ENCODE data around the gene IHH.

Gene IHH

GRCh38 chr2:219059375-219059724 is 1.4 kb downstream of the IHH start:
- H3K4me3 ChIP-seq (ENCODE audit: low read length), result no peak overlapping the region
- DNase-seq, result no peak
- no peak overlapping the region for H3K4me2 ChIP-seq (ENCODE audit: low read length)

GRCh38 chr2:219058541-219059374 is 2.0 kb downstream of the IHH start:
- no peaks in the 10 kb centered on the region for H3K36me3 ChIP-seq (ENCODE audit: control insufficient read depth, insufficient read depth, low read length)
- no peak overlapping the region for H3K9ac ChIP-seq (ENCODE audit: low read length)
- no peaks in the 10 kb centered on the region for H3K4me1 ChIP-seq (ENCODE audit: control insufficient read depth, low read depth, low read length)
- no peak overlapping the region for H3K23ac ChIP-seq (ENCODE audit: low read length)
- no peak overlapping the region for H4K5ac ChIP-seq (ENCODE audit: low read length)
- H3K27me3 ChIP-seq (ENCODE audit: insufficient read depth, low read length, poor library complexity), result peaks cover 66% of the 10 kb centered on the region
- no peak overlapping the region for H2BK5ac ChIP-seq (ENCODE audit: low read length)
- H3K4ac ChIP-seq (ENCODE audit: low read depth, low read length), result no peak overlapping the region
- no peak overlapping the region for H3K4me3 ChIP-seq (ENCODE audit: low read length)
- H3K18ac ChIP-seq (ENCODE audit: low read length), result no peak overlapping the region
- H2BK120ac ChIP-seq (ENCODE audit: low read depth, low read length), result no peak overlapping the region
- no peak overlapping the region for H3K4me2 ChIP-seq (ENCODE audit: low read length)
- no peak overlapping the region for H3K56ac ChIP-seq (ENCODE audit: low read length)
- H2BK15ac ChIP-seq (replicated peaks; ENCODE audit: low read depth), result no peak overlapping the region
- H3K79me1 ChIP-seq (ENCODE audit: low read length), result no peaks in the 10 kb centered on the region
- H4K8ac ChIP-seq (ENCODE audit: low read depth, low read length), result no peak overlapping the region
- H3K27ac ChIP-seq (ENCODE audit: low read depth, low read length), result no peak overlapping the region
- no peak overlapping the region for H2AK5ac ChIP-seq (ENCODE audit: low read length)
- no CpG with 5 or more reads among the region's 42 CpGs for WGBS (ENCODE audit: extremely low coverage, insufficient coverage, low lambda C conversion rate)
- peak; percentile 22 for DNase-seq
- H3K79me2 ChIP-seq (ENCODE audit: control insufficient read depth, insufficient read depth, low read length), result no peaks in the 10 kb centered on the region

More at GRCh38 chr2:219059375-219059724, 1.4 kb downstream of the IHH start:
- Histone ChIP-seq H3K79me2 (ENCODE audit: control insufficient read depth, insufficient read depth, low read length) (no peaks in the 10 kb centered on the region), H3K56ac (ENCODE audit: low read length) (no peak overlapping the region), H3K9ac (ENCODE audit: low read length) (no peak overlapping the region), H3K4me1 (ENCODE audit: control insufficient read depth, low read depth, low read length) (no peaks in the 10 kb centered on the region), H2AK5ac (ENCODE audit: low read length) (no peak overlapping the region), H3K23ac (ENCODE audit: low read length) (no peak overlapping the region), H3K4ac (ENCODE audit: low read depth, low read length) (no peak overlapping the region), H2BK5ac (ENCODE audit: low read length) (no peak overlapping the region), H3K27me3 (ENCODE audit: insufficient read depth, low read length, poor library complexity) (peaks cover 66% of the 10 kb centered on the region), H3K18ac (ENCODE audit: low read length) (no peak overlapping the region), H3K36me3 (ENCODE audit: control insufficient read depth, insufficient read depth, low read length) (no peaks in the 10 kb centered on the region), H2BK15ac (replicated peaks; ENCODE audit: low read depth) (no peak overlapping the region), H4K5ac (ENCODE audit: low read length) (no peak overlapping the region), H2BK120ac (ENCODE audit: low read depth, low read length) (no peak overlapping the region), H3K79me1 (ENCODE audit: low read length) (no peaks in the 10 kb centered on the region), H3K27ac (ENCODE audit: low read depth, low read length) (no peak overlapping the region), H4K8ac (ENCODE audit: low read depth, low read length) (no peak overlapping the region)
- WGBS (ENCODE audit: extremely low coverage, insufficient coverage, low lambda C conversion rate), result no CpG with 5 or more reads among the region's 17 CpGs

- no peak overlapping the region for H3K9ac ChIP-seq (ENCODE audit: low read length)
- H2AK5ac ChIP-seq (ENCODE audit: low read length), result no peak overlapping the region
- no peak overlapping the region for H3K27ac ChIP-seq (ENCODE audit: low read depth, low read length)
- no peaks in the 10 kb centered on the region for H3K79me1 ChIP-seq (ENCODE audit: low read length)
- WGBS (ENCODE audit: extremely low coverage, insufficient coverage, low lambda C conversion rate), result no CpG with 5 or more reads among the region's 52 CpGs
- no peaks in the 10 kb centered on the region for H3K79me2 ChIP-seq (ENCODE audit: control insufficient read depth, insufficient read depth, low read length)
- no peak overlapping the region for H3K23ac ChIP-seq (ENCODE audit: low read length)
- no peaks in the 10 kb centered on the region for H3K4me1 ChIP-seq (ENCODE audit: control insufficient read depth, low read depth, low read length)
- H3K36me3 ChIP-seq (ENCODE audit: control insufficient read depth, insufficient read depth, low read length), result no peaks in the 10 kb centered on the region
- H4K8ac ChIP-seq (ENCODE audit: low read depth, low read length), result no peak overlapping the region
- no peak overlapping the region for H2BK15ac ChIP-seq (replicated peaks; ENCODE audit: low read depth)
- no peak overlapping the region for H3K4ac ChIP-seq (ENCODE audit: low read depth, low read length)
- H3K18ac ChIP-seq (ENCODE audit: low read length), result no peak overlapping the region
- DNase-seq, result peak; percentile 79
- no peak overlapping the region for H3K56ac ChIP-seq (ENCODE audit: low read length)
- no peak overlapping the region for H4K5ac ChIP-seq (ENCODE audit: low read length)
- no peak overlapping the region for H2BK120ac ChIP-seq (ENCODE audit: low read depth, low read length)
- H3K4me3 ChIP-seq (ENCODE audit: low read length), result no peak overlapping the region
- no peak overlapping the region for H2BK5ac ChIP-seq (ENCODE audit: low read length)
- no peak overlapping the region for H3K4me2 ChIP-seq (ENCODE audit: low read length)
- peaks cover 59% of the 10 kb centered on the region for H3K27me3 ChIP-seq (ENCODE audit: insufficient read depth, low read length, poor library complexity)
Measured at GRCh38 chr2:219057709-219058540, 2.8 kb downstream of the IHH start.

GRCh38 chr2:219056896-219057708 is 3.6 kb downstream of the IHH start:
- H3K4me1 ChIP-seq (ENCODE audit: control insufficient read depth, low read depth, low read length), result no peaks in the 10 kb centered on the region
- no peak overlapping the region for H2AK5ac ChIP-seq (ENCODE audit: low read length)
- H3K36me3 ChIP-seq (ENCODE audit: control insufficient read depth, insufficient read depth, low read length), result no peaks in the 10 kb centered on the region
- H2BK5ac ChIP-seq (ENCODE audit: low read length), result no peak overlapping the region
- no peak overlapping the region for H3K23ac ChIP-seq (ENCODE audit: low read length)
- no peak overlapping the region for H3K56ac ChIP-seq (ENCODE audit: low read length)
- H4K5ac ChIP-seq (ENCODE audit: low read length), result no peak overlapping the region
- no peak for DNase-seq
- no peak overlapping the region for H3K9ac ChIP-seq (ENCODE audit: low read length)
- no peak overlapping the region for H3K4me2 ChIP-seq (ENCODE audit: low read length)
- no peaks in the 10 kb centered on the region for H3K79me1 ChIP-seq (ENCODE audit: low read length)
- H3K4ac ChIP-seq (ENCODE audit: low read depth, low read length), result no peak overlapping the region
- no CpG with 5 or more reads among the region's 40 CpGs for WGBS (ENCODE audit: extremely low coverage, insufficient coverage, low lambda C conversion rate)
- no peak overlapping the region for H2BK15ac ChIP-seq (replicated peaks; ENCODE audit: low read depth)
- no peak overlapping the region for H3K4me3 ChIP-seq (ENCODE audit: low read length)
- no peaks in the 10 kb centered on the region for H3K79me2 ChIP-seq (ENCODE audit: control insufficient read depth, insufficient read depth, low read length)
- H4K8ac ChIP-seq (ENCODE audit: low read depth, low read length), result no peak overlapping the region
- peaks cover 52% of the 10 kb centered on the region for H3K27me3 ChIP-seq (ENCODE audit: insufficient read depth, low read length, poor library complexity)
- H3K18ac ChIP-seq (ENCODE audit: low read length), result no peak overlapping the region
- no peak overlapping the region for H2BK120ac ChIP-seq (ENCODE audit: low read depth, low read length)
- H3K27ac ChIP-seq (ENCODE audit: low read depth, low read length), result no peak overlapping the region

GRCh38 chr2:219056176-219056895 is 4.4 kb downstream of the IHH start:
- no peak overlapping the region for H4K8ac ChIP-seq (ENCODE audit: low read depth, low read length)
- no peak overlapping the region for H3K9ac ChIP-seq (ENCODE audit: low read length)
- H3K79me1 ChIP-seq (ENCODE audit: low read length), result no peaks in the 10 kb centered on the region
- H2BK120ac ChIP-seq (ENCODE audit: low read depth, low read length), result no peak overlapping the region
- H3K56ac ChIP-seq (ENCODE audit: low read length), result no peak overlapping the region
- no peak overlapping the region for H3K23ac ChIP-seq (ENCODE audit: low read length)
- WGBS (ENCODE audit: extremely low coverage, insufficient coverage, low lambda C conversion rate), result no CpG with 5 or more reads among the region's 9 CpGs
- no peak overlapping the region for H3K4me3 ChIP-seq (ENCODE audit: low read length)
- no peaks in the 10 kb centered on the region for H3K79me2 ChIP-seq (ENCODE audit: control insufficient read depth, insufficient read depth, low read length)
- H4K5ac ChIP-seq (ENCODE audit: low read length), result no peak overlapping the region
- H3K4ac ChIP-seq (ENCODE audit: low read depth, low read length), result no peak overlapping the region
- no peak overlapping the region for H3K18ac ChIP-seq (ENCODE audit: low read length)
- H2BK5ac ChIP-seq (ENCODE audit: low read length), result no peak overlapping the region
- no peak for DNase-seq
- H3K36me3 ChIP-seq (ENCODE audit: control insufficient read depth, insufficient read depth, low read length), result no peaks in the 10 kb centered on the region
- H2AK5ac ChIP-seq (ENCODE audit: low read length), result no peak overlapping the region
- no peaks in the 10 kb centered on the region for H3K4me1 ChIP-seq (ENCODE audit: control insufficient read depth, low read depth, low read length)
- H2BK15ac ChIP-seq (replicated peaks; ENCODE audit: low read depth), result no peak overlapping the region
- no peak overlapping the region for H3K4me2 ChIP-seq (ENCODE audit: low read length)
- H3K27ac ChIP-seq (ENCODE audit: low read depth, low read length), result no peak overlapping the region
- H3K27me3 ChIP-seq (ENCODE audit: insufficient read depth, low read length, poor library complexity), result peaks cover 46% of the 10 kb centered on the region

All from mesendoderm (in vitro differentiated cells).